Amniotic epithelial cell (primary cell): ENCODE results near the gene NUP85.
"Not testable (repeated sequence)": the region's sequence is repeated elsewhere in the genome, so short reads cannot be mapped to it uniquely, and the experiment has no call there.

Experiments used
- DNase-seq: peaks from one replicate; pipeline ENCODE4 v3.0.0-alpha.2; 2010; ENCODE audit warnings: low read depth

Gene NUP85

GRCh38 chr17:75241143-75241430, 35.6 kb downstream of the NUP85 start:
- peak; percentile 45 for DNase-seq

GRCh38 chr17:75241502-75241901, 36.0 kb downstream of the NUP85 start:
- DNase-seq: no peak

GRCh38 chr17:75241996-75242460, 36.5 kb downstream of the NUP85 start:
- DNase-seq: peak; percentile 5

- no peak for DNase-seq
These were observed 37.1 kb downstream of the NUP85 start for GRCh38 chr17:75242461-75243042.

GRCh38 chr17:75244133-75244866, 38.8 kb downstream of the NUP85 start:
- no peak for DNase-seq

- DNase-seq: no peak
These were observed 39.5 kb downstream of the NUP85 start for GRCh38 chr17:75245011-75245410.

GRCh38 chr17:75246404-75246803, 40.9 kb downstream of the NUP85 start:
- DNase-seq: no peak

- no peak for DNase-seq
These were observed 44.1 kb downstream of the NUP85 start for GRCh38 chr17:75249564-75249963.

GRCh38 chr17:75250009-75250471, 44.6 kb downstream of the NUP85 start:
- DNase-seq: peak; percentile 74

- no peak for DNase-seq
These were observed 46.7 kb downstream of the NUP85 start for GRCh38 chr17:75252039-75252816.

- peak; percentile 55 for DNase-seq
These were observed 50.6 kb downstream of the NUP85 start for GRCh38 chr17:75255954-75256698.

GRCh38 chr17:75257228-75257627, 51.7 kb downstream of the NUP85 start:
- not testable (repeated sequence) for DNase-seq

- DNase-seq: peak; percentile 51
These were observed 55.3 kb downstream of the NUP85 start for GRCh38 chr17:75260641-75261335.

- DNase-seq: peak; percentile 84
These were observed 56.0 kb downstream of the NUP85 start, which contains the start of the genes GGA3 and MRPS7 for GRCh38 chr17:75261336-75262111. GGA3 (minus strand) TSS chr17:75261606; CDS start chr17:75261587, 19 bp downstream. MRPS7 (plus strand) TSS chr17:75261879; CDS start chr17:75261901, 22 bp downstream.

GRCh38 chr17:75262112-75262606, 56.7 kb downstream of the NUP85 start:
- peak; percentile 42 for DNase-seq

GRCh38 chr17:75263055-75263454, 57.6 kb downstream of the NUP85 start:
- DNase-seq: no peak

GRCh38 chr17:75265614-75266315, 60.3 kb downstream of the NUP85 start:
- no peak for DNase-seq

- no peak for DNase-seq
These were observed 61.1 kb downstream of the NUP85 start for GRCh38 chr17:75266316-75267152.

GRCh38 chr17:75267153-75267410, 61.6 kb downstream of the NUP85 start:
- no peak for DNase-seq
